ENCODE measurements around the gene POLE.

POLE gene

GRCh38 chr12:132630672-132631071, 56.5 kb downstream of the POLE start:
- DNase-seq (ENCODE audit: low read depth, low spot score) = no peak

- no peak for DNase-seq (ENCODE audit: low read depth, low spot score)
Measured at GRCh38 chr12:132629330-132629729, 57.8 kb downstream of the POLE start.

GRCh38 chr12:132625731-132626430, 61.3 kb downstream of the POLE start:
- DNase-seq (ENCODE audit: low read depth, low spot score) = no peak

GRCh38 chr12:132624910-132625630, 62.1 kb downstream of the POLE start:
- no peak for DNase-seq (ENCODE audit: low read depth, low spot score)

- DNase-seq (ENCODE audit: low read depth, low spot score) = no peak
Measured at GRCh38 chr12:132624186-132624855, 62.8 kb downstream of the POLE start.

- no peak for DNase-seq (ENCODE audit: low read depth, low spot score)
Measured at GRCh38 chr12:132623072-132623869, 63.9 kb downstream of the POLE start.

- no peak for DNase-seq (ENCODE audit: low read depth, low spot score)
Measured at GRCh38 chr12:132622437-132623071, 64.6 kb downstream of the POLE start.

- no peak for DNase-seq (ENCODE audit: low read depth, low spot score)
Measured at GRCh38 chr12:132621657-132622435, 65.3 kb downstream of the POLE start.

GRCh38 chr12:132620899-132621656, 66.1 kb downstream of the POLE start:
- no peak for DNase-seq (ENCODE audit: low read depth, low spot score)

- DNase-seq (ENCODE audit: low read depth, low spot score) = no peak
Measured at GRCh38 chr12:132620113-132620898, 66.8 kb downstream of the POLE start.

- no peak for DNase-seq (ENCODE audit: low read depth, low spot score)
Measured at GRCh38 chr12:132619386-132620112, 67.6 kb downstream of the POLE start.

GRCh38 chr12:132619071-132619385, 68.1 kb downstream of the POLE start:
- DNase-seq (ENCODE audit: low read depth, low spot score) = no peak

- DNase-seq (ENCODE audit: low read depth, low spot score) = no peak
Measured at GRCh38 chr12:132618683-132619043, 68.5 kb downstream of the POLE start, which contains the start of gene P2RX2. TSS of gene P2RX2 (plus strand) at chr12:132618776. CDS start at chr12:132618817, 41 bp downstream.

- DNase-seq (ENCODE audit: low read depth, low spot score) = no peak
Measured at GRCh38 chr12:132617822-132618682, 69.1 kb downstream of the POLE start.

GRCh38 chr12:132617135-132617701, 69.9 kb downstream of the POLE start:
- DNase-seq (ENCODE audit: low read depth, low spot score) = no peak

- DNase-seq (ENCODE audit: low read depth, low spot score) = no peak
Measured at GRCh38 chr12:132615579-132616038, 71.5 kb downstream of the POLE start.
